GM21515 (cell line): ENCODE data around the gene FNIP1.
"Not testable (repeated sequence)": the region's sequence is repeated elsewhere in the genome, so short reads cannot be mapped to it uniquely, and the experiment has no call there.

Experiments used
- ATAC-seq: cut with Tn5 transposase; IDR thresholded peaks from one replicate; pipeline ENCODE4 v1.9.1; 2021; ENCODE audit not compliant: unreplicated experiment

FNIP1 gene

GRCh38 chr5:131693894-131694293 lies 102.9 kb downstream of the FNIP1 start:
- ATAC-seq = no peak

GRCh38 chr5:131685516-131686171 lies 111.2 kb downstream of the FNIP1 start:
- ATAC-seq = no peak

- ATAC-seq = no peak
These were observed 112.2 kb downstream of the FNIP1 start for GRCh38 chr5:131684595-131684994.

GRCh38 chr5:131684051-131684450 lies 112.8 kb downstream of the FNIP1 start:
- no peak for ATAC-seq

GRCh38 chr5:131682826-131683225 lies 114.0 kb downstream of the FNIP1 start:
- ATAC-seq = no peak

- no peak for ATAC-seq
These were observed 114.6 kb downstream of the FNIP1 start for GRCh38 chr5:131682175-131682574.

- no peak for ATAC-seq
These were observed 116.9 kb downstream of the FNIP1 start for GRCh38 chr5:131679911-131680310.

- ATAC-seq = not testable (repeated sequence)
These were observed 118.5 kb downstream of the FNIP1 start for GRCh38 chr5:131678273-131678672.

- ATAC-seq = no peak
These were observed 119.7 kb downstream of the FNIP1 start for GRCh38 chr5:131677115-131677514.

- peak; percentile 13 for ATAC-seq
These were observed 124.0 kb downstream of the FNIP1 start for GRCh38 chr5:131672776-131673175.

GRCh38 chr5:131671994-131672655 lies 124.7 kb downstream of the FNIP1 start:
- no peak for ATAC-seq

GRCh38 chr5:131671409-131671808 lies 125.4 kb downstream of the FNIP1 start:
- ATAC-seq = no peak

GRCh38 chr5:131664929-131665328 lies 131.9 kb downstream of the FNIP1 start:
- ATAC-seq = no peak

GRCh38 chr5:131661933-131662332 lies 134.9 kb downstream of the FNIP1 start:
- no peak for ATAC-seq

GRCh38 chr5:131659841-131660240 lies 137.0 kb downstream of the FNIP1 start:
- no peak for ATAC-seq

- ATAC-seq = no peak
These were observed 137.5 kb downstream of the FNIP1 start for GRCh38 chr5:131659290-131659689.

GRCh38 chr5:131654776-131655175 lies 142.0 kb downstream of the FNIP1 start:
- no peak for ATAC-seq

- no peak for ATAC-seq
These were observed 142.5 kb downstream of the FNIP1 start for GRCh38 chr5:131654309-131654708.

- no peak for ATAC-seq
These were observed 147.7 kb downstream of the FNIP1 start for GRCh38 chr5:131649161-131649560.

- peak; percentile 83 for ATAC-seq
These were observed 149.6 kb downstream of the FNIP1 start for GRCh38 chr5:131647048-131647769.

- no peak for ATAC-seq
These were observed 152.0 kb downstream of the FNIP1 start for GRCh38 chr5:131644822-131645221.

- no peak for ATAC-seq
These were observed 152.4 kb downstream of the FNIP1 start for GRCh38 chr5:131644370-131644769.
